Ovary (tissue), 9 donors: Measurements from ENCODE around the gene CRKL. TPM values are rescaled to one million over a fixed set of nuclear protein-coding genes. Genes with fewer than 3 reads are reported as not detected.
"Not testable (repeated sequence)": the region's sequence is repeated elsewhere in the genome, so short reads cannot be mapped to it uniquely, and the experiment has no call there.

ENCODE experiments used
- DNase-seq, 5 donors: peaks; one replicate each; pipeline ENCODE4 v3.0.0-alpha.2; 2019 to 2020
- H3K27ac ChIP-seq, 2 donors: fragments of 200-600 bp; one replicate each; pipeline versions ENCODE4 v1.5.1 to v1.8.0; 2019 to 2022
- H3K27me3 ChIP-seq: fragments of 200-600 bp; one replicate; pipeline ENCODE4 v1.8.0; 2022
- H3K36me3 ChIP-seq: fragments of 200-600 bp; sonication (generic); one replicate; pipeline ENCODE4 v1.5.1; 2019
- H3K4me1 ChIP-seq: one replicate; pipeline ENCODE4 v1.8.1; 2013; ENCODE audit warnings: mild to moderate bottlenecking, moderate library complexity; ENCODE audit not compliant: insufficient read depth
- H3K4me3 ChIP-seq: fragments of 200-600 bp; sonication (generic); one replicate; pipeline ENCODE4 v1.5.1; 2017
- H3K9me3 ChIP-seq, 2 donors: fragments of 200-600 bp in 1 of 2; sonication (generic) in 1 of 2; one replicate each; pipeline versions ENCODE4 v1.5.1 to v1.8.1; 2013 to 2019; ENCODE audit warnings: mild to moderate bottlenecking in 1 of 2, moderate library complexity in 1 of 2
- CTCF ChIP-seq, 3 donors: fragments of 450-650 bp in 2 of 3; fragments of 200-600 bp in 1 of 3; IDR thresholded peaks; one replicate each; pipeline versions ENCODE4 v1.5.1 to v1.8.0; 2016 to 2022; ENCODE audit warnings: antibody characterized with exemption in 3 of 3, mild to moderate bottlenecking in 1 of 3
- EP300 ChIP-seq: sonication (generic); formaldehyde crosslinking; IDR thresholded peaks from one replicate; pipeline ENCODE4 v1.6.1; 2017; ENCODE audit warnings: antibody characterized with exemption
- POLR2A ChIP-seq: fragments of 450-650 bp; IDR thresholded peaks from one replicate; pipeline ENCODE4 v1.6.1; 2017; ENCODE audit warnings: antibody characterized with exemption, mild to moderate bottlenecking, moderate library complexity
- WGBS, 3 donors: extraction: QIAGEN DNeasy Blood & Tissue Kit in 1 of 3; methylation state at CpG; one replicate each; pipeline versions ENCODE4 v1.1.5 to v1.1.7; 2013 to 2017; 5-methylcytosine and 5-hydroxymethylcytosine counted together
- intact Hi-C, 4 donors: fragments of 100-400 bp; cut with DNase I; formaldehyde crosslinking; loops; one replicate each; pipeline versions ENCODE4 v1.11.0 to v1.15.1; 2022 to 2023
- polyA plus RNA-seq, 2 donors: library from polyadenylated mRNA; stranded (reverse); fragments of 200-250 nt in 1 of 2; fragments of 350-450 nt in 1 of 2; fragmentation: Illumina TruSeq in 1 of 2; extraction: RNeasy Lipid Tissue Mini Kit (QIAGEN cat#74804) in 1 of 2; gene quantifications; one replicate each; pipeline ENCODE4 v1.2.3, GENCODE V29; 2013 to 2014
- total RNA-seq, 7 donors: library from RNA; depleted of rRNA in 2 of 7; stranded (reverse); fragments of >200 nt in 2 of 7; fragmentation: NEBNext Ultra II Directional in 3 of 7; extraction: Animal tissue kit (Norgen Biotek cat#: 25700) in 3 of 7; gene quantifications; one replicate each; pipeline versions ENCODE4 v1.1.0 to v1.2.4, GENCODE V29; 2016 to 2023
- donor health status: DM: no; HTN: no; CAD: no; lungs with moderate emphysema.
- donor health status: DM: no; HTN: no; CAD: no.
- donor health status: Bipolar disorder and iron deficiency.
- donor health status: DM: yes; HTN: yes; CAD: no.
- donor health status: DM: no; HTN: no; CAD: no.
- donor health status: DM: yes; HTN: yes; CAD: no.

CRKL gene
- total and polyA plus RNA-seq, 9 donors: 22.7 to 71.5 (median 51.5) TPM

DNA sequence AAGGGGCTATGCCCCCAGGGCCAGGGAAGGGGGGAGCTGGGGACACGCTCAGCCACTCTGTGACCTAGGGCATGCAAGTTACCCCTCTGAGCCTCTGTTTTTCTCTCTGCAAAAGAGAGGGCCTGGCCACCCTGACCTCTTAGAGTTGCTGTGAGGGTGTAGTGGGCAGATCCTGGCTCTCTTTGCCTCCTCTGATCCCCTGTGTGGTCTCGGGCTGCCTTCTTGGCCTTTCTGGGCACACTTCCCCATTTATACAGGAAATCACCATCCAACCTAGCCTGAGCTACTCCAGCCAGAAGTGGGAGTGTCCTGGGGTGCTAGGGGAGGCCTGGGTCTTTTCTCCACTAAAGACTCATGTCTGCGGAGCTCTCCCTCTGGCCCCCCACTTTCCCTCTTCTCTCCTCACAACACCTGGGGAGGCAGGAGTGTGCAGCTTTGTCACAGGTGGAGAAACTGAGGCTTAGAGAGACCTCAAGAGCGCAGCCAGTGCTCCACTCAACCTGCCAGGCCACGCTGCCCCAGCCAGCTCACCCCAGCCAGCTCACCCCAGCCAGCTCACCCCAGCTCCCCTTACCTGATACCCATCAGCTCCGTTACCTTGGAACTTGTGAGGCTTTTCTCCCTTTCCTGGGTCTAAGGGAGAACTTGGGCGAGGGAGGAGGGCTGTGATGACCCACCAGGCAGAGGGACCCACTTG lies 51.2 kb downstream of the CRKL start:
- intact Hi-C loops: no loop called here
- WGBS, 3 donors: 92 to 99% (median 93%) methylated on average over 7 of the region's 7 CpGs
- no peaks in the 10 kb centered on the region for H3K4me1 ChIP-seq
- no peak overlapping the region for H3K27ac ChIP-seq
- H3K9me3 ChIP-seq: no peaks in the 10 kb centered on the region
- DNase-seq: no peak
- TF ChIP-seq CTCF (IDR thresholded peaks at IDR 0.05): no peak
- no peak for TF ChIP-seq POLR2A
- H3K27me3 ChIP-seq: no peaks in the 10 kb centered on the region
- no peak overlapping the region for H3K4me3 ChIP-seq
- H3K36me3 ChIP-seq: no peaks in the 10 kb centered on the region

DNA sequence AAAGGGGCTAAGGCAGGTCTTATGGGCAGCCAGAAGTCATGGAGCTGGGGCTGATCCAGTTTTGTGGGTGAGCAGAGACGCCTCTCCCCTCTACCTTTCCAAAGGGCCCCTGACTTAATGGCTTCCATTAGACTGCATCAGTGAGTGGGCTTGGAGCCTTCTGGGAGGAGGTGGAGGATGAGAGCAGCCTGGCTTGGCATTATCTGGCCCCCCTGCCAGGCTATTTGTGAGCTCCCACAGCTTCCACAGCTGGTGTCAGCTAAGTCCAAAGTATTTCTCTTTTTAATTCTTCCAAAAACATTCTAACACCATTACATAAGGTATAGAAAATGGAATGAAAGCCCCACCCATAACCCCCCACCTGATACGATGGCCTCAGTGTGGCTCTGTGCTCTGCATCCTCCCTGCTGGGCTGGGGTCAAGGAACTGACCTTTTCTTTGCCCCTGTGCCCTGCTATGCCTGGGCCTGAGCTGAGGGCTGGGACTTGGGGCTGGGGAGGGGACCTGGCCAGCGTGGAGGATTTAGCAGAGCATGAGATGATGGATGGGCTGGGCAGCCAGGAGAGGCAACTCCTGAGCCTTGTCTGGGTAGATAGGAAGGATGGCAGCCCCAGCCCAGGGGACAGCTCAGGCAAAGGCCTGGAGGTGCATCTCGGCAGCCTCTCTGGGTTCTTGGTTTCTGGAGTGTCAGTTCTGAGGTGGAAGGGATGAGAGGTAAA lies 53.9 kb downstream of the CRKL start:
- no peak overlapping the region for H3K4me3 ChIP-seq

DNA sequence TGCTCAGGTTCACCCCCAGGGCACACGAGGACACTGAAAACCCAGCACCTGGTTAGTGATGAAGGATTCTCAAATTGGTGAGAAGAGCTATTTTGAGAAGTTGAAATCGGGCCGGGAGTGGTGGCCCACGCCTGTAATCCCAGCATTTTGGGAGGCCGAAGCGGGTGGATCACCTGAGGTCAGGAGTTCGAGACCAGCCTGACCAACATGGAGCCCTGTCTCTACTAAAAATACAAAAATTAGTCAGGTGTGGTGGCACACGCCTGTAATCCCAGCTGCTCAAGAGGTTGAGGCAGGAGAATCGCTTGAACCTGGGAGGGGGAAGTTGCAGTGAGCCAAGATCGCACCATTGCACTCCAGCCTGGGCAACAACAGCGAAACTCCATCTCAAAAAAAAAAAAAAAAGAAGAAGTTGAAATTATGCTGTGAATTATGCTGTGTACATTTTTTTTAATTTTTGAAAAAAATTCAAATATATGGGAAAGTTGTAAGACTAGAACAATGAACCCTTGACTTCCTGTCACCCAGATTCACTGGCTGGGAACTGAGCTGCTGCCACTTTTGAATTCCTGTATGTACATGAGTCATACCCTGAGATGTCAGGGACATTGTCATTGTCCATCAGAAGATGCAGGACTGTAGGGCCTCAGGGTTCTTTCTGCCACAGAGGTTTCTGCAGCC lies 54.9 kb downstream of the CRKL start:
- 88 to 92% (median 89%) methylated on average over 11 of the region's 11 CpGs for WGBS, 3 donors
- DNase-seq, H3K4me3 ChIP-seq, H3K27ac ChIP-seq, H3K36me3 ChIP-seq, H3K4me1 ChIP-seq, H3K27me3 ChIP-seq, H3K9me3 ChIP-seq, intact Hi-C loops: not testable (repeated sequence)

More for the DNA sequence above, 53.9 kb downstream of the CRKL start:
- H3K4me1 ChIP-seq: no peaks in the 10 kb centered on the region
- 53 to 56% (median 54%) methylated on average over 4 of the region's 4 CpGs for WGBS, 3 donors
- H3K9me3 ChIP-seq: no peaks in the 10 kb centered on the region
- no peaks in the 10 kb centered on the region for H3K27me3 ChIP-seq
- no peaks in the 10 kb centered on the region for H3K36me3 ChIP-seq
- DNase-seq: no peak
- no peak for TF ChIP-seq CTCF (IDR thresholded peaks at IDR 0.05)
- no peak for TF ChIP-seq POLR2A
- no peak for TF ChIP-seq EP300
- no peak overlapping the region for H3K27ac ChIP-seq
- intact Hi-C loops: no loop called here

GRCh38 chr22:20972933-20973577 lies 55.8 kb downstream of the CRKL start:
- WGBS, 3 donors: 62 to 70% (median 66%) methylated on average over 19 to 21 of the region's 21 CpGs
- Histone ChIP-seq H3K4me1 (no peaks in the 10 kb centered on the region), H3K4me3 (no peak overlapping the region), H3K27me3 (no peaks in the 10 kb centered on the region), H3K36me3 (no peaks in the 10 kb centered on the region), H3K27ac (no peak overlapping the region), H3K9me3 (no peaks in the 10 kb centered on the region)
- intact Hi-C loops: no loop called here
- DNase-seq: no peak
- no peak for TF ChIP-seq POLR2A
- no peak for TF ChIP-seq EP300
- TF ChIP-seq CTCF (IDR thresholded peaks at IDR 0.05): no peak
